Stimulated activated CD4-positive, alpha-beta T cell treated with anti-CD3 and anti-CD28 coated beads, TNF-alpha, amount 100 ng/mL, for 24 hours (primary cell): ENCODE data around the gene CNBD2.
"Not testable (repeated sequence)": the region's sequence is repeated elsewhere in the genome, so short reads cannot be mapped to it uniquely, and the experiment has no call there.

ENCODE experiments used
- DNase-seq, 3 experiments: peaks; one replicate each; pipeline ENCODE4 v3.0.0-alpha.2; 2020; ENCODE audit warnings: low read depth in 3 of 3

The CNBD2 gene

DNA sequence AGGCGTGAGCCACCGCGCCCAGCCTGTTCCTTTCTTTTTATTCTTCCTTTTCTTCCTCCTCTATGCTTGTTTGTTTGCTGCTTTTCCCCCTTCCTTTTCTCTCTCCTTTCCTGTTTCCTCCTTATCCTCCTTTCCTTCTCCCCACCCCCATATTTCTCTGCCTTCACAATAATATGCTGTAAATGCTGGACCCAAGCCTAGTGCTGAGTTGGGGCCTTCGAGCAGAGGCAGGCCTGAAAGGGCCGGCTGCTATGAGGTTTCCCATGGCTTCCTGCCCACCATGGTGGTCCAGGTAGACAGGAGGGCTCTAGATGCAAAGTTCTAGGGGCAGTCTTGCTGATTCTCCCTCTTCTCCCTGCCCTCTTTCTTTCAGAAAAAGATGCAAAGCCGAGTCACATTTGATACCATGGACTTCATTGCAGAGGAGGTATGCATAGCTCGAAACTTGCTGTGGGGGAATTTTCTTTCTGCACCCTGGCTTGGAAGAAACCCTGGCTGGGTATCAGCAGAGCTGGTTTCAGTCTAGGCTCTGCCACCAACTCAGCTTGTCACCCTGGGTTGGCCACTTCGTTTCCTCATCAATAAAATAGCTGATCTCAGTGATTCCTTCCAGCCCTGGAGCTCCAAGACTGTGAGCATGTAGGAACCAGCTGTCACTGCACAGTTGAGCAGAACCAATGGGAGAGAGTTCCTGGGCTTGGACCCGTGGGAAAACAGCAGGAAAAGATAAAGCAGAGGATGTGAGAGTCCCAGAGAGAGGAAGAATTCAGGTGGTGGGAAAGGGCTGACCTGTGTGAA, 7.4 kb downstream of the CNBD2 start:
- DNase-seq: no peak

DNA sequence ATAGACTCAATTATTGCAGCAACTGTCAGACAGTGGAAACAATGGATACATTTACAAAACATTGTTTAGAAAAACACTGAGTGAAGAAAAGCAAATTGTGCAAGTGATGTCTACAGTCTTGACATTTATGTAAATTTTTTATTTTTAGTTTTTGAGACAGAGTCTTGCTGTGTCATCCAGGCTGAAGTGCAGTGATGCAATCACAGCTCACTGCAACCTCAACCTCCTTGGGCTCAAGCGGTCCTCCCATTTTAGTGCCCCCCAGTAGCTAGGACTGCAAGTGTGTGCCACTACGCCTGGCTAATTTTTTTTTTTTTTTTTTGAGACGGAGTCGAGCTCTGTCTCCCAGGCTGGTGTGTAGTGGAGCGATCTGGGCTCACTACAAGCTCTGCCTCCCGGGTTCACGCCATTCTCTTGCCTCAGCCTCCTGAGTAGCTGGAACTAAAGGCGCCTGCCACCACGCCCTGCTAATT, 9.7 kb downstream of the CNBD2 start:
- DNase-seq: no peak

DNA sequence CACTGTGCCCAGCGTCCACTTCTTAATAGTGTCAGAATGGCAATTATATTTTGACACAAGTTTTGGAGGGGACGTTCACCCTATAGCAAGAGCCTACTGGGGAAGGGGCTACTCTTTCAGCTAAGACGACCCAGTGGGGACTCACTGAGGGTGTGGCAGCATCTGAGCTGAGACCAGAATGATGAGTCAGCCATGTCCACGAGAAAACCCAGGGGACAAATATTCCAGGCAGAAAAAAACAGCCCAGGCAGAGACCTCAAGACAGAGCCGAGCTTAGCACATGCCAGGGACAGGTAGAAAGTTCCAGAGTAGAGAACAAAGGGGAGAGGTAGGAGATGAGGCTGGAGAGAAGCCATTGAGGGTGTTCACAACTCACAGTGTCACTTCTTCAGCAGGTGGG, 11.2 kb downstream of the CNBD2 start:
- DNase-seq: no peak

DNA sequence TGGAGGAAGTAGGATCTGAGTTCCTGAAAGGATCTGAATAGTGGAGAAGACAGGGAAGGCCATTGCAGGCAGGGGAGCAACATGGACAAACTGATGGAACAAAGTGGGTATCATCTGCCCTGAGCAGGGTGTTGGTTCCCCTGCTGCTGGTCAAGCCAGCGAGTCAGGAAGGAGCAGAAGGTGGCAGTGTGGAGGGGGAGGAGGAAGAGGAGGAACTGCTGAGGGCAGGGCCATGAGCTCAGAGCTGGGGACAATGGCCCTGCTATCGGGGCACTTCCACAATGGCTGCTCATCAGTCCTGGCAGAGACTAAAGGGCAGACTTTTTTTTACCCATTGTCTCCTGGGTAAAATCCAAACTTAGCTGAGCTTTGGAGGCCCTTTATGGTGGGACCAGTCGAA, 13.6 kb downstream of the CNBD2 start:
- no peak for DNase-seq

DNA sequence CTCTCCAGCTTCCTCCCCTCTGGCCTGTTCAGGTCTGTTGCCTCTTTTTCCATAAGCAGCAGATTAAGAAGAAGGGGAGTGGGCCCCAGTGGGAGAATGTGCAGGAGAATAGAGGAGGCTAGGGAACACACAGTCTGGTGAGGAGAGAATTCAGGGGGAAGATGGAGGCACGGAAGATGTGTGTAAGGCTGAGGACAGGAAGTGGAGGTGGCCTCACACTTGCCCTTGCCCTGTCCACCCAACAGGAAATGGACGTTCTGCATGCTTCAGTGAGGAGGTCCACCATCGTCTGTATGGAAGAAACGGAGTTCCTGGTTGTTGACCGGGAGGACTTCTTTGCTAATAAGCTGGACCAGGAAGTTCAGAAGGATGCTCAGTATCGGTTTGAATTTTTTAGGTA, 16.0 kb downstream of the CNBD2 start:
- no peak for DNase-seq

DNA sequence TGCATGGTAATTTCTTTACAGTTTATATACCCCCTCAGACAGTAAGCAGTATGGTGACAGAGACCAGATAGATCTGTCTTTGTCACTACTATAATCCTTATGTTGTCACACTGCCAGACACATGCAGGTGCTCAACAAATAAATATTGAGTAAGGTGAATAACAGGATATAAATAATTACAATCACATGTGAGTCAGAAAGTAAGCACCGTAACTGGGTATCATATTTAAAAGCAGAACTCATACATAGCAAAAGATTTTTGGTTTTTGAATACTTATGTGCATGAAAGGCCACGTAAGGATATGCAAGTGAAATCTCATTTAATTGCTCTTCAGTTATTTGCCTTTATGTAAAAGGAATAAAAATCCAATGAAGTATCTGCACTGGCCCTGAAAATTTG, 17.4 kb downstream of the CNBD2 start:
- DNase-seq: no peak

DNA sequence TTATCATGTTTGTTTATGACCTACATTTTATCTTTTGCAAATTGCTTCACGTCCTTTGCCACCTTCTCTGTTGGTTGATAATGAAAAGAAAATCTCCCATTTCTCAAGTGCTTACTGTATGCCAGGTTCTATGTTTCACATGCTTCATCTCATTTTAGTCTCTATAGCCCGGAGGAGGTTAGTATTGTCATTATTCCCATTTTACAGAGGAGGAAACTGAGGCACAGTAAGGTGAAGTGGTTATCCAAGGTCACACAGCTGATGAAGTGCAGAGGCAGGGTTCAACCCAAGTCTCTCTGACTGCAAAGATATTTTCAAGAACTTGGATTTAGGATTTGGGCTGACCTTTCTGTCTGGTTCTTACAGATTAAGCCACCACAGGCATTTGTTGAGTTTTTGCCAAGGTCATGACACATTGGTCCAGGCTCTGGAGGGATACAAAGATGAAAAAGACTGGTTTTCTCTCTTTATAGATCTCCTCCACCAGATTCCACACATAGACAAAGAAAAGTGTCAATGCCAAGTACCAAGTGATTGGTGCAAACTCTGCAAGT, 20.6 kb downstream of the CNBD2 start:
- DNase-seq: no peak

DNA sequence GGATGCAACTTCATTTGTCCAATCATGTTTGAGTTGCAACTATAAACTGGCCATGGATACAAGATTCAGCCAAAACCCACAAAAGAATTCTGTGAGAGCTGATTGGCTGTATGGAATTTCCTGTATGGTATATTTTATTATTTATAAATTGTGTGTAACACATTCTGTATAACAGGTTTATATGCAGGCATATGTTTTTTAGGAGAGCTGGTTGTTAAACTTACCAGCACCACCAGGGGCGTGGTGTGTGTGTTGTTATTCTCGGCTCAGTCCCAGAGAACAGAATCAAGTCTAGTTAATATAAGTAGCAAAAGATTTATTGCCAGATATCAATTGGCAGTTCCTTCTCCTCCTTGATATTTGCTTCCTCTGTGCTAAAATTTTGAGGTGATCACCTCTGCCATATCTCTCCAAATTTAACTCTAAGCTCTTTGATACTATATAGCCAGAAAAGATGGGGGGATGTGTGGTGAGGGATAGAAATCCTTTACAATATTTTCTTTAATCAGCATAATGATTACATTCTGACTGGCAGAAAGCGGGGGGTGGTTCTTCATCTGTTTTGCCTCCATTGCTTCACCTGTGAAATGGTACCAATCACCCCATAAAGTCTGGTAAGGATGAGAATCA, 22.9 kb downstream of the CNBD2 start:
- DNase-seq: no peak

DNA sequence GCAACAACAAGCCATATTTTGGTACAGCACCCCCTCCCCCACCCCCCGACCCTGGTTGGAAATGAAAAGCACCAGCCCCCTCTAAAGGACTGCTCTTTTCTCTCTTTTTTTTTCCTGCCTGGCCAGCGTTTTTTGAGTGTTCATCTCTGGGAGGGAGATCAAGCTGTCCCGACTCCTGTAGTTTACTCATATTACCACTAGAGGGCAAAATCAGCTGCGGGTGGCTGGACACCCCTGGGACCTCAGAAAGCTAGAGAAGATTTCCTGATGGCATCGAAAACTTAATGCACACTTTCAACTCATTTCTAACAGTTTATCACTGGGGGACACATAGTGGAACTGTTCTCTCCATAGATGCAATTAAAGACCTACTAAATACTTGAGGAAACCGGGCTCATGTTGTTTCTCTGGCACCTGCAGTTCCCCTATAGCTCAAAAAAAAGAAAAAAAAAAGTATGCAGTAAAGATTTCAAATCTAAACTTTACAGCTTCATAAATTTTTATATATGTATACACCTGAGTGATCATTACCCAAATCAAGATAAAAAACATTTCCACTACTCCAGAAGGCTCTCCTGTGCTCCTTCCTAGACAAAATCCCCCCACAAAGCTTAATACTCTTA, 24.4 kb downstream of the CNBD2 start:
- DNase-seq: peak; percentile 7 to 24 (median 16)

DNA sequence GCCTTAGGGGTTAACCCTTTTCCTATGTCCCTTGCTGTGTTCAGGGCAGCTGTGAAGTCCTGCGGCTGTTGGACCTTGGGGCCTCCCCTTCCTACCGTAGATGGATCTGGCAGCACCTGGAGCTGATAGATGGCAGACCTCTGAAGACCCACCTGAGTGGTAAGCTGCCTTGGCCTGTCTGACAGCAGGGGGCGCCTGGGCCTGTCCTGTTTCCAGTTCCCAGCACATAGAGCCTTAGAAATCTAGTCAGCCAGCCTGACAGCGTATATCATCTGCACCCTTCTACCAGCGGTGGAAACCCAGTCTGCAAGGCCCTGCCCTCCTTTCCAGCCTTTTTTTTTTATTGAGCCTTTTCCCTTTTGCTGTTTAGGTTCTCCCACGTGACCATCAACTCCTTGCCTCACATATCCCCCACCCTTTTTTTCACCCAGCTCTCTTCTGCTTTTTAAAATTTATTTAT, 26.6 kb downstream of the CNBD2 start:
- peak; percentile 56 to 76 (median 61) for DNase-seq

DNA sequence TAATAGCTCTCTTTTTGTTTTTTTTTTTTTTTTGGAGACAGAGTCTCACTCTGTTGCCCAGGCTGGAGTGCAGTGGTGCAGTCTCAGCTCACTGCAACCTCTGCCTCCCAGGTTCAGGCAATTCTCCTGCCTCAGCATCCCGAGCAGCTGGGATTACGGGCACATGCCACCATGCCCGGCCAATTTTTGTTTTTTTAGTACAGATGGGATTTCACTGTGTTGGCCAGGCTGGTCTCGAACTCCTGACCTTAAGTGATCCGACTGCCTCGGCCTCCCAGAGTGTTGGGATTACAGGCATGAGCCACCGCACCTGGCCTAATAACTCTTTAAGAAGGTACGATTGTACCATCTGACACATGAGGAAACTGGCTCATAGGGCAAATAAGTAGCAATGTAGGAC, 28.1 kb downstream of the CNBD2 start:
- not testable (repeated sequence) for DNase-seq

DNA sequence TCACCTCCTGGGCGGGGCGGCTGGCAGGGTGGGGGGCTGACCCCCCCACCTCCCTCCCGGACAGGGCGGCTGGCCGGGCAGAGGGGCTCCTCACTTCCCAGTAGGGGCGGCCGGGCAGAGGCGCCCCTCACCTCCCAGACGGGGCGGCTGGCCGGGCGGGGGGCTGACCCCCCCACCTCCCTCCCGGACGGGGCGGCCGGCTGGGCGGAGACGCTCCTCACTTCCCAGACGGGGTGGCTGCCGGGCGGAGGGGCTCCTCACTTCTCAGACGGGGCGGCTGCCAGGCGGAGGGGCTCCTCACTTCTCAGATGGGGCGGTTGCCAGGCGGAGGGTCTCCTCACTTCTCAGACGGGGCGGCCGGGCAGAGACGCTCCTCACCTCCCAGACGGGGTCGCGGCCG, 32.9 kb downstream of the CNBD2 start:
- not testable (repeated sequence) for DNase-seq

DNA sequence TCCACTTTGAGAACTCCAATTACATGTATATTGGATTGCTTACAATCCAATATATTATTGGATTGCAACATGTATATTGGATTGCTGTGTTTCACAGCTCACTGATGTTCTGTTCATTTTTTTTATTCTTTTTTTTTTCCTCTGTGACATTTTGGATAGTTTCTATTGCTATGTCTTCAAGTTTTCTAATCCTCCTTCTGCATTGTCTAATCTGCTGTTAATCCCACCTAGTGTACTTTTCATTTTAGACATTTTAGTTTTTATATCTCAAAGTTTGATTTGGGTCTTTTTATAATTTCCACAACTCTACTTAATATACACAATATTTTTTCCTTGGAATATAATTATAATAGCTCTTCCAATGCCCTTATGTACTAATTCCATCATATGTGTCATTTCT, 34.5 kb downstream of the CNBD2 start:
- no peak for DNase-seq

DNA sequence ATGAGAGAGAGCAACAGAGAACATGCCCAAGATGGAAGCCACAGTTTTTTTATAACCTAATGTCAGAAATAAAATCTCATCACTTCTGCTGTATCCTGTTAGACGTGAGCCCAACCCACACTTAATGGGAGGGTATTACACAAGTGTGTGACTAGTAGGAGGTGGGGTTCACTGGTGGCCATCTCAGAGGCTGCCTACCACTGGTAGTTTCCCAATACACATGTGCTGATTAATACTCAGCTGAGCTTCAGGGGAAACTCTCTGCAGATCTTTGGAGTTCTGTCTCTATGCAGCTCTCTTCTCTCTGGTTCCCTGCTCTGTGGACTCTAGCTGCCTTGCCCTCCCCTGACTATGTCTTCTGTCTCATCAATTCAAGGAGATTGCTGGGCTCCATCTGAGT, 35.7 kb downstream of the CNBD2 start:
- no peak for DNase-seq

DNA sequence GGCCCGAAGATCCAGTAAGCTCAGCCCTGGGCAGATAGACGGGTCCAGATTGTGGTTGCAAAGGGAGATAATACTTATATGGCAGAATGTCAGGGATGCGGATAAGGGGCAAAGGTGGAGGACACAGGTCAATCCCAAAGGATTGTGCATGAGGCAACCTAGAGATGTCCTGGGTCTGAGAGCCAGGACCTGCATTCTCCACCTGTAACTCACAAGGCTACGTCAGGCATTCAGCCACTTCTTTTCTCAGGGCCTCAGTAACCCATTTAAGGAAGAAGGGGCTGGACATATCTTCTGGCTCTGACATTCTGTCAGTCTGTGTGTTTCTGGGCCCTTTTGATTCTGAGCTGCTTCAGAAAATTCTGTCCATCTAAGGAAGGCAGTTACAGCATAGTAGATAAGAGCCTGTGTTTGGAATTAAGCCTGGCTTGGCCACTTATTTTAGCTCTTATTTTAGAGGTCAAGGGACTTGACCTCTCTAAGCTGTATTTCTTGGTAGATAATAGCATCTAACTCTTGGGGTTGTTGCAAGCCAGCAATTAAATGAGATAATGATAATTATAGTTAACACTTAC, 40.2 kb downstream of the CNBD2 start:
- DNase-seq: no peak

DNA sequence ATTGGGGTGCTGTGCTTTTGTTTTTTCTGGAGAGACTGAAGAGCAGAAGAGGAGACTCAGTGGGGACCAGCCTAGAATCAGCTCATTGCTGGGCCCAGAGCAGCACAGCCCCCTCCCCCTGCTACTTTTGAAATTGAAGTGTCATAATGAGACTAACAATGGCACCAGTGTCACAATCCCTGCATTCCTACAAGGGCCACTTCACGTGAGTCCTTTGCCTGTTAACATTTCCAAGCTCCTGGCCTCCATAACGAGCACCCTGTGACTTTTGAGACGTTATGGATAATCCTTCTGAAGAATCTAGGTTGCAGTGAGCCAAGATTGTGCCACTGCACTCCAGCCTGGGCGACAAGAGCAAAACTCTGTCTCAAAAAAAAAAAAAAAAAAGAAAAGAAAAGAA, 41.7 kb downstream of the CNBD2 start:
- no peak for DNase-seq

DNA sequence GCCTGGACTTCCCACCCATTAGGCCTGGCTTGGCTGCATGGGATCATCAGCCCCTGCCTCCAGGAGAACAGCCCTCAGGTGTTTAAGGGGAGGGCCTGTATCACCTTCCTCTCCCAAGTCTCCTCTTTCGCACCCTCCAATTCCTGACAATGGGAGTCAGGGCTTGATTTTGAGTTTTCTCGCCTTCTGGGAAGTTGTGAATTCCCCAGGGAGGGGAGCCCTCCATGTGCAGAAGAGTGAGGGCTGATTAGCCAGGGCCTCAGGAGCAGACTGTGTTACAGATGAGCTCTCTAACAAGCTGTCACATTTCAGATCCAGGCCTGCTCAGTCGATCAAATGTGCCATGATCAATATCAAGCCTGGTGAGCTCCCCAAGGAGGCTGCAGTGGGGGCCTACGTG, 42.4 kb downstream of the CNBD2 start:
- no peak for DNase-seq

DNA sequence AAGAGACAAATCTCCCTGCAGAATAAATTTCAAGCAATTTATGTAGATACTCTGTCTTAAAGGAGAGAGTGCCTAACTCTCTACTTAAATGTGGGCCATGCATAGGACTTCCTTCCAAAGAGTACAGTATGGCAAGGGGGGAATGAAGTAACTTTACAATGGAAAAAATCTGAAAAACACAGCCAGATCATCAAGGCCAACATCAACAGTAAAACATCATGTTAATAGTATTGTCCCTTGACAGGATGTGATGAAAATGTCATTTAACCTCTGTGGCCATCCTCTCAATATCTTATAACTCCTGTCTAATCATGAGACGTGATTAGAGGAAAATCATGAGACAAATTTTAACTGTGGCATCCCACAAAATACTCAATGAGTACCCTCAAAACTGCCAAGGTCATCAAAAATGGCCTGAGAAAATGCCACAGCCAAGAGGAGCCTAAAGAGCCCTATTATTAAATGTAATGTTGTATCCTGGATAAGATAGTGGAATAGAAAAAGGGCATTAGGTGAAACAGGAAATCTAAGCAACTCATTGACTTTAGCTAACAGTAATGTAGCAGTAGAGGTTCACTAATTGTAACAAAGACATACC, 47.5 kb downstream of the CNBD2 start:
- DNase-seq: no peak

DNA sequence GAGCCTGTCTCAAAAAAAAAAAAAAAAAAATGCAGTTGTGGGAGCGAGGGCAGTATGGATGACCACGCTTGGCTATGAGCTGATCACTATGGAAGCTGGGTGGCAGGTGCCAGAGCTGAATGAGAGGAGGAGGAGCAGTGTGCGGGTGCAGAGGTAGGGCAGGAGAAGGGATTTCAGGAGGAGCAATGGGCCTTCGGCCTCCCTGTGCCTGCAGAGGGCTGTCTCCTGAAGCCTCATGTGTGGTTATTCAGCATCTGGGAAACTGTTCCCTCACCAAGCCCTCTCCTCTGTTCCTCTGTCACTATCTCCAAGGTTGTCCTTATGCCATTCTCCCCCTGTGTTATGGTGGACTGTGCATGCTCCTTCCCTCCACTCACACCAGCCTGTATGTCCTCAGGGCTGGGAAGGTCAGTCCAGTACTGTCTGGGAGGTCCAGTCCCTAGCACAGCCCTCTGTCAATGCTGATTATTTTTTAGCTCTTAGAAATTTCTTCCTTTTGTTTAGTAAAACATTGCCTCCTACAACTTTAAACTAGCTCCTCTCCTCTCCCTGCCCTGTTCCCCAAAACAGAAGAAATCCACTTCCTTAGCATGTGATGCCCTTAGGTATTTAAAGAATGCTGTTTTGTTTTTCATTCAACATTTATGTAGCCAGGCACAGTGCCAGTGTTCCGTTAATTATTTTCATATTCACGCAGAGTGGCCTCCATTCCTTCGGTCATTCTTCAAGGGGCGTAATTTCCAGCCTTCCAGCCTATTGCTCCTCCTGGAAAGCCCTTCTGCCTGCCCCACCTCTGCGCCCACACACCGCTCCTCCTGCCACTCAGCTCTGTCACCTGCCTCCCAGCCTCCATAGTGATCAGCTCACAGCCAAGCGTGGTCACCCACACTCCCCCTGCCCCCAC, 48.9 kb downstream of the CNBD2 start:
- no peak for DNase-seq

DNA sequence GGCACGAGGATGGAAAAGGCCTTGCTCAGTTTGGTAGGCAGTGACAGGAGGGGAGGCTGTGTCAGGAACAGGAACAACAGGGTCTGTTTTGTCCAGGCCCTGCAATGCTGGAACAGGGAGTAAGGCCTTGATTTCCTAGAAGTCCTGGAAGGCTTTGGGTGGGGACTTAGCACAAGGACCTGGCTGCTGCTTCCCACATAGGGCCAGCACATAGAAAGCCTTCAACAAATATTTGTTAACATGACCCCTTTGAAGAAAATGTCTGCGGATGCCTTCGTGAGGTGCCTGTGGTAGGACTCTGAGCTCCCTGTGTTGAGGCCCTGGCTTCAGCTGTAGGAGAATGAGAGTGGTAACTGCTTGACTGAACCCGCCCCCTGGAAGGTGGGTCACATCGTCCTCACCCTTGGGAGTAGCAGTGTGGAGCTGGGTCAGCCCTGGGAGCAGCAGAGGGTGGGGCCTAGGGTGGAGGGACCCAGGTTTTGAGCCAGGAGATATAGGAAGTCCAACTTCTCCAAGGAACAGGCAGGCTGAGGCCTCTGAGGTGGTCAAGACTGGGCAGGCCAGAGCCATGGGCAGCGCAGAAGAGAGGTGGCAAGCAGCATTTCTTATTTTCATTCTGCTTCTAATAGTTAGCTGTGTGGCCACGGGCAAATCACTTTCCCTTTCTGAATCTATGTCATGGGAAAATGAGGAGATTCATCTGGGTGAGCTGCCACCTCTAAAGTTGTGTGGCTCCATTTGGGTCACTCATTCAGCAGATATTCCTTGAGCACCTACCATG, 50.0 kb downstream of the CNBD2 start:
- no peak for DNase-seq
